GM10248 (cell line): ENCODE results near the gene RPRM.

ENCODE experiments used
- CTCF ChIA-PET: fragments of 300-600 bp; sonication (Branson Sonifier 250); formaldehyde crosslinking; extraction: SDS; loops from one replicate; lab custom pipeline; 2021; ENCODE audit warnings: antibody characterized with exemption; lab: Yijun Ruan, JAX
- POLR2A ChIA-PET: fragments of 350-650 bp; sonication (Branson Sonifier 250); formaldehyde crosslinking; extraction: SDS; loops from one replicate; lab custom pipeline; 2020; ENCODE audit warnings: antibody characterized with exemption; lab: Yijun Ruan, JAX
- DNase-seq: peaks from one replicate; pipeline ENCODE4 v3.0.0; 2012; ENCODE audit errors: extremely low spot score
- CTCF ChIP-seq: IDR thresholded peaks from 2 replicates; pipeline ENCODE4 v1.5.1; 2012; ENCODE audit warnings: mild to moderate bottlenecking, low read depth; ENCODE audit errors: extremely low read depth, missing control alignments, control extremely low read depth

RPRM gene

GRCh38 chr2:153464395-153464794, 14.2 kb downstream of the RPRM start:
- CTCF ChIA-PET = no interaction called here
- no peak for TF ChIP-seq CTCF
- DNase-seq = no peak
- POLR2A ChIA-PET = no interaction called here

GRCh38 chr2:153462338-153462859, 16.2 kb downstream of the RPRM start:
- DNase-seq = no peak
- POLR2A ChIA-PET = no interaction called here
- TF ChIP-seq CTCF = no peak
- CTCF ChIA-PET = interaction anchor here (0.9 to 1.2 kb wide), 2 partner anchors 8 to 16 kb away, joined by 3 read pairs; partner anchors contain the start of gene RPRM

GRCh38 chr2:153461453-153461852, 17.1 kb downstream of the RPRM start:
- TF ChIP-seq CTCF = no peak
- ChIA-PET CTCF (interaction anchor here (0.9 to 1.2 kb wide), 2 partner anchors 9 to 17 kb away, joined by 3 read pairs; partner anchors contain the start of gene RPRM), POLR2A (no interaction called here)
- no peak for DNase-seq

- TF ChIP-seq CTCF = no peak
- CTCF ChIA-PET = no interaction called here
- no peak for DNase-seq
- POLR2A ChIA-PET = no interaction called here
These were observed 22.7 kb downstream of the RPRM start for GRCh38 chr2:153455861-153456260.

GRCh38 chr2:153455403-153455802, 23.2 kb downstream of the RPRM start:
- ChIA-PET POLR2A (no interaction called here), CTCF (no interaction called here)
- no peak for TF ChIP-seq CTCF
- no peak for DNase-seq

GRCh38 chr2:153451611-153452010, 27.0 kb downstream of the RPRM start:
- no peak for TF ChIP-seq CTCF
- POLR2A ChIA-PET = no interaction called here
- no peak for DNase-seq
- CTCF ChIA-PET = interaction anchor here (1.5 kb wide), 1 partner anchor 18 kb away, joined by 4 read pairs; no protein-coding TSS in a partner anchor
